ENCODE measurements around the gene VIPR2.

DNA sequence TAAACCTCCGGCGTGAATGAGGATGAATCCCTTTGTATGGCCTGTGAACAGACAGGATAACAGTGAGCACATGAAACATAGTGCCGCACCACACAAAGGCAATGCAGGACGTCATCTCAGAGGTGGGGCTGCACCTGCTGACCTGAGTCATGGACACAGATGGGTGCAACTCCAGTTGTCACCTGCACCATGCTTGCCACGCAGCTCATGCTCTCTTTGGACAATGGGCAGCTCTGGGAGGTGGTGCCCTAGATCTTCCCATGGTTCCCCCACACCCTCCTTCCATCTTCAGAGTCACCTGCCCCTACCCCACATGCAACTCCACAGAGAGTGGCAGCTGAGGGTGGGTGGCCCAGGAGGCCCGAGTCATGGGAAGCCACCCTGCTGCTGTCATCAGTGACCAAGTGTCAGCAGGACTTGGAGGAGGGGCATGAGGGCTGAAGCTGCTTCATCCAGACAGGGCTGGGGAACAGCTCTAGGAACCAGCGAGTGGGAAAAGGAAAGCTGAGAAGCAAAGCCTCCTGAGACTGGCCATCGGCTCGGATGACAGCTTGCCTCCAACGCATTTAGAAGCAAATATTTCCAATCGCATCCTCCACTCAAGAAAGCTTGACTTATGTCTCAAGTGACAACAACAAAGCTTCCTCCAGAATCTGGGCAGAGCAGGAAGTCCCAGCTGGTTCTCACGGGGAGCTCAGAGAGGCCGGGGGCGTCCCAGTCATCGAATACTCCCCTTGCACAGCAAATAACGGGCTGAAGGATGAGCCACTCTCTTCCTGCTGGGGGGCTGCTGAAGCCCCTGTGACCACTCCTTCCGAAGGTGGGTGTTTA is 27.1 kb downstream of the VIPR2 start:
- TF ChIP-seq EZH2 (IDR thresholded peaks at IDR 0.05; ENCODE audit: low read depth, unreplicated experiment) (no peak), CREB1 (CRISPR knock-in tag; IDR thresholded peaks at IDR 0.05; ENCODE audit: low read depth) (no peak), NANOG (IDR thresholded peaks at IDR 0.05; ENCODE audit: borderline replicate concordance) (no peak)
- TF ChIP-seq, protein P1, sequence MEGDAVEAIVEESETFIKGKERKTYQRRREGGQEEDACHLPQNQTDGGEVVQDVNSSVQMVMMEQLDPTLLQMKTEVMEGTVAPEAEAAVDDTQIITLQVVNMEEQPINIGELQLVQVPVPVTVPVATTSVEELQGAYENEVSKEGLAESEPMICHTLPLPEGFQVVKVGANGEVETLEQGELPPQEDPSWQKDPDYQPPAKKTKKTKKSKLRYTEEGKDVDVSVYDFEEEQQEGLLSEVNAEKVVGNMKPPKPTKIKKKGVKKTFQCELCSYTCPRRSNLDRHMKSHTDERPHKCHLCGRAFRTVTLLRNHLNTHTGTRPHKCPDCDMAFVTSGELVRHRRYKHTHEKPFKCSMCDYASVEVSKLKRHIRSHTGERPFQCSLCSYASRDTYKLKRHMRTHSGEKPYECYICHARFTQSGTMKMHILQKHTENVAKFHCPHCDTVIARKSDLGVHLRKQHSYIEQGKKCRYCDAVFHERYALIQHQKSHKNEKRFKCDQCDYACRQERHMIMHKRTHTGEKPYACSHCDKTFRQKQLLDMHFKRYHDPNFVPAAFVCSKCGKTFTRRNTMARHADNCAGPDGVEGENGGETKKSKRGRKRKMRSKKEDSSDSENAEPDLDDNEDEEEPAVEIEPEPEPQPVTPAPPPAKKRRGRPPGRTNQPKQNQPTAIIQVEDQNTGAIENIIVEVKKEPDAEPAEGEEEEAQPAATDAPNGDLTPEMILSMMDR (conservative IDR thresholded peaks at IDR 0.05; ENCODE audit: low read depth in 2 of 2), result no peak
- TF ChIP-seq, protein P2, sequence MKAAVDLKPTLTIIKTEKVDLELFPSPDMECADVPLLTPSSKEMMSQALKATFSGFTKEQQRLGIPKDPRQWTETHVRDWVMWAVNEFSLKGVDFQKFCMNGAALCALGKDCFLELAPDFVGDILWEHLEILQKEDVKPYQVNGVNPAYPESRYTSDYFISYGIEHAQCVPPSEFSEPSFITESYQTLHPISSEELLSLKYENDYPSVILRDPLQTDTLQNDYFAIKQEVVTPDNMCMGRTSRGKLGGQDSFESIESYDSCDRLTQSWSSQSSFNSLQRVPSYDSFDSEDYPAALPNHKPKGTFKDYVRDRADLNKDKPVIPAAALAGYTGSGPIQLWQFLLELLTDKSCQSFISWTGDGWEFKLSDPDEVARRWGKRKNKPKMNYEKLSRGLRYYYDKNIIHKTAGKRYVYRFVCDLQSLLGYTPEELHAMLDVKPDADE (IDR thresholded peaks at IDR 0.05), result no peak

Measured in GM23338 (cell line).